K562 treated with DMSO at 1 percent for 12 hours (cell line): ENCODE measurements around the gene CNNM2. TPM values are rescaled to one million over a fixed set of nuclear protein-coding genes. Genes with fewer than 3 reads are reported as not detected.

Experiments used
- total RNA-seq: library from RNA; unstranded; fragments of 300-600 nt; gene quantifications from 2 replicates; pipeline ENCODE4 v1.2.3, GENCODE V29; 2022; ENCODE audit not compliant: insufficient read depth

CNNM2 gene
- 2.0 and 6.6 TPM in 2 replicates for total RNA-seq

DNA sequence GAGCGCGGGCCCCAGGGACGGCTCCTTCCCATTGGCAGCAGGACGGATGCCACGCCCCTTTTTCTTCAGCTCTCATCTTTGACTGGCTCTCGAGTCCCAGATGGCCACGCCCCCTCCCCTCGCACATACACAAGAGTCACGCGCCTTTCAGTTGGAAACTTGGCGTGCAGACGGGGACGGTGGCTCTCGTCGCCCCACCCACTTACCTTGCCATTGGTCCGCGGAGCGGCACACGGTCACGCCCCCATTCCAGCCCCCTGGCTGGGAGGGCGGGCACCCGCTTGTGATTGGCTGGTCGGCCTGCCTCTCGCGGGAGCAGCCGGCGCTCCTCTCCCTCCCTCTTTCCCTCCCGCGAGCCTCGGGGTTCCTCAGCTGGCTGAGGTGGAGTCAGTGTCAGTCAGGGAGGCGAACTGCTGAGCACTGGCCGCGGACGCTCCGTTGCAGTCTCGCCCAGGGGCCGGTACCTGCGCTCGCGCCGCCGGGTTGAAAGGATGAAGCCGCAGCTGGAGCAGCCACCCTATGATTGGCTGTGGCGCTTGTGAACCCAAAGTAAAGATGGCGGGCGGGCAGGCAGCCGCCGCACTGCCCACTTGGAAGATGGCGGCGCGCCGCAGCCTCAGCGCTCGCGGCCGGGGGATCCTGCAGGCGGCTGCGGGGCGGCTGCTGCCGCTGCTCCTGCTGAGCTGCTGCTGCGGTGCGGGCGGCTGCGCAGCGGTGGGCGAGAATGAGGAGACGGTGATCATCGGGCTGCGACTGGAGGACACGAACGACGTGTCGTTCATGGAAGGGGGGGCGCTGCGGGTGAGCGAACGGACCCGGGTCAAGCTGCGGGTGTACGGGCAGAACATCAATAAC, at the start of gene CNNM2:
TSS of gene CNNM2 (plus strand) at position 333 of the 855 bp plus-strand sequence. CDS start at position 520, 187 bp downstream.

DNA sequence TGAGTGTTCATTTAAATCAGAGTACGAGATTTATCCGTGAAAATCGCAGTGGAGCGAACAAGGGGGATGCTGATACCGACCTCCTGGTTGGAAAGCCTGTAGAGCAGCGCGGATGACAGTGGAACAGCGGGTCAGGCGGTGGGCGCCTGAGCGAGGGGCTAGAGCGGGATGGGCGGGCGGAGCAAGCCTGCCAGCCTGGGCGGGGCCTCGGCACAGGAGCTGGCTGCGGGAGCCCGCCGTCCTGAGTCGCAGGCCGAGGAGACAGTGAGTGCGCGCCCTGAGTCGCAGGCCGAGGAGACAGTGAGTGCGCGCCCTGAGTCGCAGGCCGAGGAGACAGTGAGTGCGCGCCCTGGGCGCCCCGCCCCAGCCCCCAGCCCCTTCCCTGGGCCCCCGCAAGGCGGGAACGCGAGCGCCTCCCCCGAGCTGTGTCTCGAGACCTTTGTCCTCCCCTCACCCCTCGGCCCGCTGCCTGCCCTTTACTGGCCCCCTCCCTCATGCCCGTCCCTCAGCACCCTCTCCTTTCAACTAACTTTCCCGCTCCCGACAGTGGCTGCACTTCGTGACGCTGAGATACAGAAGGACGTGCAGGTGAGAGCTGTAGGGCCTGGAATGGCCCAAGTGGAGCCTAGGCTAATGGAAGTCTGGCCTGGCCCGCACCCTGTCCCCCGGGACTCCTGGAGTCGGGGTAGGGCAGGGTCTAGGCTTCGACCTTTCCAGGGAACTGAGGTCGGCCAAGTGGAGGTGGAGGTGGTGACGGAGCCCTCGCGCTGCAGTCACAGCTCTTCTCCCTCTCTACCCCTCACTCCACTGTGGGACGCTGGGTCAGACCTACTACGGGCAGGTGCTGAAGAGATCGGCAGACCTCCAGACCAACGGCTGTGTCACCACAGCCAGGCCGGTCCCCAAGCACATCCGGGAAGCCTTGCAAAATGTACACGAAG, 48.6 kb upstream of the CNNM2 start, which contains the start of gene AS3MT:
TSS of gene AS3MT (plus strand) at position 213 of the 941 bp plus-strand sequence. CDS start at position 336, 123 bp downstream.

Other genes starting within 250 kb of the CNNM2 start
- 4.3 and 5.6 TPM in 2 replicates for gene ARL3, start 203.9 kb upstream of the CNNM2 start, total RNA-seq
- 0.58 and 0.82 TPM in 2 replicates for gene SFXN2, start 203.7 kb upstream of the CNNM2 start, total RNA-seq
- 12.8 and 27.4 TPM in 2 replicates for gene WBP1L, start 174.3 kb upstream of the CNNM2 start, total RNA-seq
- not detected in 2 replicates for gene CYP17A1, start 80.9 kb upstream of the CNNM2 start, total RNA-seq
- 4.7 and 8.1 TPM in 2 replicates for gene BORCS7, start 64.0 kb upstream of the CNNM2 start, total RNA-seq
- 1.3 and 2.0 TPM in 2 replicates for gene AS3MT, start 48.8 kb upstream of the CNNM2 start, total RNA-seq